Colonic mucosa (tissue), 4 donors: ENCODE results near the gene HYDIN. TPM values are rescaled to one million over a fixed set of nuclear protein-coding genes. Genes with fewer than 3 reads are reported as not detected.
"Not testable (repeated sequence)": the region's sequence is repeated elsewhere in the genome, so short reads cannot be mapped to it uniquely, and the experiment has no call there.

Experiments used
- DNase-seq: peaks from one replicate; pipeline ENCODE4 v3.0.0-alpha.2; 2020
- H3K27ac ChIP-seq: fragments of 200-600 bp; one replicate; pipeline ENCODE4 v1.8.0; 2021
- H3K27me3 ChIP-seq: fragments of 200-600 bp; one replicate; pipeline ENCODE4 v1.8.0; 2021
- H3K36me3 ChIP-seq: fragments of 200-600 bp; one replicate; pipeline ENCODE4 v1.8.0; 2021
- H3K4me1 ChIP-seq: fragments of 200-600 bp; one replicate; pipeline ENCODE4 v1.8.0; 2021; ENCODE audit warnings: mild to moderate bottlenecking
- H3K4me3 ChIP-seq: fragments of 200-600 bp; one replicate; pipeline ENCODE4 v1.8.0; 2021
- H3K9ac ChIP-seq, 2 donors: one replicate each; pipeline ENCODE4 v1.7.0; 2013; ENCODE audit warnings: control low read depth in 2 of 2, low read depth in 2 of 2, low read length in 2 of 2
- H3K9me3 ChIP-seq: fragments of 200-600 bp; one replicate; pipeline ENCODE4 v1.8.0; 2021
- intact Hi-C: fragments of 100-400 bp; cut with DNase I; formaldehyde crosslinking; loops from one replicate; pipeline ENCODE4 v1.14.1; 2022
- total RNA-seq, 2 donors: library from RNA; stranded (reverse); fragmentation: NEBNext Ultra II Directional in 1 of 2; extraction: Animal tissue kit (Norgen Biotek cat#: 25700) in 1 of 2; gene quantifications; one replicate each; pipeline ENCODE4 v1.2.1, GENCODE V29; 2021
- donor health status: healthy.
- donor health status: DM: no; HTN: no; CAD: no.
- donor health status: DM: no; HTN: no; CAD: no.

HYDIN gene
- total RNA-seq, 2 donors from 2014 or later: 0.58 to 0.64 TPM

- H3K36me3 ChIP-seq, DNase-seq, H3K9ac ChIP-seq, intact Hi-C loops, H3K27me3 ChIP-seq, H3K27ac ChIP-seq, H3K4me3 ChIP-seq, H3K9me3 ChIP-seq, H3K4me1 ChIP-seq: not testable (repeated sequence)
These were observed 160.7 kb downstream of the HYDIN start for GRCh38 chr16:71069842-71070241.

- intact Hi-C loops, H3K27me3 ChIP-seq, H3K9me3 ChIP-seq, H3K4me3 ChIP-seq, DNase-seq, H3K4me1 ChIP-seq, H3K9ac ChIP-seq, H3K36me3 ChIP-seq, H3K27ac ChIP-seq: not testable (repeated sequence)
These were observed 176.5 kb downstream of the HYDIN start for GRCh38 chr16:71053897-71054609.

GRCh38 chr16:71050307-71050706 lies 180.2 kb downstream of the HYDIN start:
- DNase-seq, intact Hi-C loops: not testable (repeated sequence)

GRCh38 chr16:71039368-71040111 lies 191.0 kb downstream of the HYDIN start:
- H3K36me3 ChIP-seq, H3K4me3 ChIP-seq, H3K27me3 ChIP-seq, H3K9me3 ChIP-seq, H3K27ac ChIP-seq, intact Hi-C loops, H3K9ac ChIP-seq, H3K4me1 ChIP-seq, DNase-seq: not testable (repeated sequence)

More at GRCh38 chr16:71050307-71050706, 180.2 kb downstream of the HYDIN start:
- not testable (repeated sequence) for H3K4me3 ChIP-seq, H3K36me3 ChIP-seq, H3K9ac ChIP-seq, H3K4me1 ChIP-seq, H3K27ac ChIP-seq, H3K27me3 ChIP-seq, H3K9me3 ChIP-seq

GRCh38 chr16:71038421-71038820 lies 192.1 kb downstream of the HYDIN start:
- H3K4me1 ChIP-seq, H3K27me3 ChIP-seq, H3K36me3 ChIP-seq, H3K9me3 ChIP-seq, H3K9ac ChIP-seq, H3K27ac ChIP-seq, H3K4me3 ChIP-seq, intact Hi-C loops, DNase-seq: not testable (repeated sequence)

GRCh38 chr16:71037987-71038386 lies 192.5 kb downstream of the HYDIN start:
- H3K27me3 ChIP-seq, H3K9me3 ChIP-seq, H3K36me3 ChIP-seq, H3K9ac ChIP-seq, H3K4me1 ChIP-seq, intact Hi-C loops, H3K4me3 ChIP-seq, DNase-seq, H3K27ac ChIP-seq: not testable (repeated sequence)

GRCh38 chr16:71028032-71028727 lies 202.3 kb downstream of the HYDIN start:
- H3K9ac ChIP-seq, H3K27me3 ChIP-seq, DNase-seq, intact Hi-C loops, H3K9me3 ChIP-seq, H3K36me3 ChIP-seq, H3K4me3 ChIP-seq, H3K27ac ChIP-seq, H3K4me1 ChIP-seq: not testable (repeated sequence)

GRCh38 chr16:71027511-71027910 lies 203.0 kb downstream of the HYDIN start:
- H3K9ac ChIP-seq, DNase-seq, H3K4me1 ChIP-seq, intact Hi-C loops, H3K4me3 ChIP-seq, H3K9me3 ChIP-seq, H3K36me3 ChIP-seq, H3K27me3 ChIP-seq, H3K27ac ChIP-seq: not testable (repeated sequence)

GRCh38 chr16:71023851-71024439 lies 206.6 kb downstream of the HYDIN start:
- DNase-seq, H3K9ac ChIP-seq, H3K27ac ChIP-seq, intact Hi-C loops, H3K4me1 ChIP-seq, H3K27me3 ChIP-seq, H3K4me3 ChIP-seq, H3K9me3 ChIP-seq, H3K36me3 ChIP-seq: not testable (repeated sequence)

GRCh38 chr16:71021961-71022537 lies 208.5 kb downstream of the HYDIN start:
- H3K9ac ChIP-seq, DNase-seq, H3K27me3 ChIP-seq, H3K4me3 ChIP-seq, intact Hi-C loops, H3K36me3 ChIP-seq, H3K4me1 ChIP-seq, H3K9me3 ChIP-seq, H3K27ac ChIP-seq: not testable (repeated sequence)

GRCh38 chr16:71019067-71019682 lies 211.3 kb downstream of the HYDIN start:
- H3K9me3 ChIP-seq, intact Hi-C loops, H3K4me3 ChIP-seq, H3K4me1 ChIP-seq, DNase-seq, H3K36me3 ChIP-seq, H3K9ac ChIP-seq, H3K27me3 ChIP-seq, H3K27ac ChIP-seq: not testable (repeated sequence)

- DNase-seq, H3K4me3 ChIP-seq, H3K9me3 ChIP-seq, H3K4me1 ChIP-seq, H3K27me3 ChIP-seq, intact Hi-C loops, H3K36me3 ChIP-seq, H3K9ac ChIP-seq, H3K27ac ChIP-seq: not testable (repeated sequence)
These were observed 215.1 kb downstream of the HYDIN start for GRCh38 chr16:71015419-71015818.
